ENCODE data around the gene BCAS3.

BCAS3 gene

GRCh38 chr17:61253937-61254574 is 576.4 kb downstream of the BCAS3 start:
- no peak overlapping the region for H3K4me3 ChIP-seq (ENCODE audit: low read length)
- no peak for DNase-seq (ENCODE audit: low read depth)
- TF ChIP-seq, protein P1, sequence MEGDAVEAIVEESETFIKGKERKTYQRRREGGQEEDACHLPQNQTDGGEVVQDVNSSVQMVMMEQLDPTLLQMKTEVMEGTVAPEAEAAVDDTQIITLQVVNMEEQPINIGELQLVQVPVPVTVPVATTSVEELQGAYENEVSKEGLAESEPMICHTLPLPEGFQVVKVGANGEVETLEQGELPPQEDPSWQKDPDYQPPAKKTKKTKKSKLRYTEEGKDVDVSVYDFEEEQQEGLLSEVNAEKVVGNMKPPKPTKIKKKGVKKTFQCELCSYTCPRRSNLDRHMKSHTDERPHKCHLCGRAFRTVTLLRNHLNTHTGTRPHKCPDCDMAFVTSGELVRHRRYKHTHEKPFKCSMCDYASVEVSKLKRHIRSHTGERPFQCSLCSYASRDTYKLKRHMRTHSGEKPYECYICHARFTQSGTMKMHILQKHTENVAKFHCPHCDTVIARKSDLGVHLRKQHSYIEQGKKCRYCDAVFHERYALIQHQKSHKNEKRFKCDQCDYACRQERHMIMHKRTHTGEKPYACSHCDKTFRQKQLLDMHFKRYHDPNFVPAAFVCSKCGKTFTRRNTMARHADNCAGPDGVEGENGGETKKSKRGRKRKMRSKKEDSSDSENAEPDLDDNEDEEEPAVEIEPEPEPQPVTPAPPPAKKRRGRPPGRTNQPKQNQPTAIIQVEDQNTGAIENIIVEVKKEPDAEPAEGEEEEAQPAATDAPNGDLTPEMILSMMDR (IDR thresholded peaks at IDR 0.05; ENCODE audit: insufficient read depth, low read depth, low read length, missing control alignments): no peak

GRCh38 chr17:61254904-61255303 is 577.3 kb downstream of the BCAS3 start:
- no peak overlapping the region for H3K4me3 ChIP-seq (ENCODE audit: low read length)
- no peak for DNase-seq (ENCODE audit: low read depth)
- TF ChIP-seq, protein P1 (IDR thresholded peaks at IDR 0.05; ENCODE audit: insufficient read depth, low read depth, low read length, missing control alignments): no peak

DNA sequence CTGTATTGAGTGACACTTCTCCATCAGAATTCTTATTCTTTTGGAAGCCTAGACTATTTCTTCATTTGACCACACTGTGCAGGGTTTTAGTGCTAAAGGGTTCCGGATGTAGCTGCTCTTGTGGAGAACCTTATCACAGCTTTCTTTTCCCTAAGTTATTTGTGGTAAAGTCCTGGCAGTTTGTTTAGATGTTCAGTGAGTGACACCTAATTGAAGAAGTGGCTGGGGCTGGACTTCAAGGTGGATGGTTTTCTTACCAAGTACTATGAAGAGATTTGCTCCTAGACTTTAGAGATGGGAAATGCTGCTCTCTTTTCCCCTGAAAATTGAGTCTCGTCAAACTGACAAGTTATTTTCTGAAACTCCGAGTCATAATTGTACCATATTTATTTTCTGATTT is 578.0 kb downstream of the BCAS3 start:
- TF ChIP-seq, protein P1 (IDR thresholded peaks at IDR 0.05; ENCODE audit: insufficient read depth, low read depth, low read length, missing control alignments): no peak
- H3K4me3 ChIP-seq (ENCODE audit: low read length): no peak overlapping the region
- no peak for DNase-seq (ENCODE audit: low read depth)

GRCh38 chr17:61259360-61259759 is 581.7 kb downstream of the BCAS3 start:
- TF ChIP-seq, protein P1 (IDR thresholded peaks at IDR 0.05; ENCODE audit: insufficient read depth, low read depth, low read length, missing control alignments): no peak
- DNase-seq (ENCODE audit: low read depth): no peak
- no peak overlapping the region for H3K4me3 ChIP-seq (ENCODE audit: low read length)

- DNase-seq (ENCODE audit: low read depth): no peak
- H3K4me3 ChIP-seq (ENCODE audit: low read length): no peak overlapping the region
- TF ChIP-seq, protein P1 (IDR thresholded peaks at IDR 0.05; ENCODE audit: insufficient read depth, low read depth, low read length, missing control alignments): no peak
Measured at GRCh38 chr17:61260071-61260797, 582.6 kb downstream of the BCAS3 start.

DNA sequence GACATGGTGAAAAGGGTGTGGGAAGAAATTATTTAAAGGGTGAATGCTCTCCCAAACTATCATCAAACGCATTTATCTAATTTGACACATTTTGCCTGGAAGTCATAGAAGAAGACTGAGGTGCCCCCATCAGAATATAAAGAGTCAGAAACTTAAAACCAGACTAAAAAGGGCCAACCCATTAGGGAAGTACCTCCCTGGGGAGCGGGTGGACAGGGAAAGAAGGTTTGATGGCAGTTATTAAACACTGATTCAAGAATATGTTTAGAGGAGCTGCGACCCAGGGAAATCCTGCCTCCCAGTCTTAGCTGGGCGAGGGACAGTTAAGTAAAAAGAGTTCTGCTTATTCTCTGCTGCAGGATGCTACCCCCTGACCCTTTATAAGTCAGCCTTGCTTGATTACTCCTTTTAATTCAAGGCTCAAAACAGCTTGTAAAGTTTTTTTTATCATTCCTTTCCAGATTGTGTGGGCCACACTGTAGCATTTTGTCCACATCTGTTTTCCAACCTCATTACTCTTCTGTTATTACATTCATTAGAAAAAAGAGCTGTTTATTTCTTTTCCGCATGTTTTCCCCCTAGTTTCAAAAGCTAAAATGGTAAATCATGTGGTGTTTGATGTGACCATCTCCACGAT is 583.5 kb downstream of the BCAS3 start:
- DNase-seq (ENCODE audit: low read depth): no peak
- H3K4me3 ChIP-seq (ENCODE audit: low read length): no peak overlapping the region
- TF ChIP-seq, protein P1 (IDR thresholded peaks at IDR 0.05; ENCODE audit: insufficient read depth, low read depth, low read length, missing control alignments): no peak
